GM18907 (cell line): ENCODE data around the gene PMS2.
"Not testable (repeated sequence)": the region's sequence is repeated elsewhere in the genome, so short reads cannot be mapped to it uniquely, and the experiment has no call there.

Experiments used
- ATAC-seq: cut with Tn5 transposase; IDR thresholded peaks from one replicate; pipeline ENCODE4 v1.9.1; 2021; ENCODE audit warnings: mild to moderate bottlenecking, moderate library complexity; ENCODE audit not compliant: unreplicated experiment

PMS2 gene

GRCh38 chr7:6008668-6009611, at the start of gene PMS2, which contains the start of gene AIMP2:
Gene PMS2, minus strand, starts transcription at chr7:6009049. Its CDS starts 30 bp downstream, at chr7:6009019.
Gene AIMP2, plus strand, starts transcription at chr7:6009272. Its CDS starts 92 bp downstream, at chr7:6009364.
- ATAC-seq = peak; percentile 96

GRCh38 chr7:6057316-6058129, 48.7 kb upstream of the PMS2 start:
- no peak for ATAC-seq

- ATAC-seq = no peak
Observed at GRCh38 chr7:6056616-6057015, 47.8 kb upstream of the PMS2 start.

- not testable (repeated sequence) for ATAC-seq
Observed at GRCh38 chr7:6051185-6051584, 42.3 kb upstream of the PMS2 start.

GRCh38 chr7:6049780-6050179, 40.9 kb upstream of the PMS2 start:
- ATAC-seq = no peak

- no peak for ATAC-seq
Observed at GRCh38 chr7:6035686-6036085, 26.8 kb upstream of the PMS2 start.

- ATAC-seq = no peak
Observed at GRCh38 chr7:6035165-6035564, 26.3 kb upstream of the PMS2 start.

- ATAC-seq = no peak
Observed at GRCh38 chr7:6032641-6033040, 23.8 kb upstream of the PMS2 start.

- no peak for ATAC-seq
Observed at GRCh38 chr7:6032167-6032566, 23.3 kb upstream of the PMS2 start.

GRCh38 chr7:6031567-6031966, 22.7 kb upstream of the PMS2 start:
- no peak for ATAC-seq

GRCh38 chr7:6030988-6031387, 22.1 kb upstream of the PMS2 start, which contains the start of gene ANKRD61:
Gene ANKRD61, plus strand, starts transcription at chr7:6031376. Its CDS starts 0 bp downstream, at chr7:6031376.
- no peak for ATAC-seq

- no peak for ATAC-seq
Observed at GRCh38 chr7:6028563-6028962, 19.7 kb upstream of the PMS2 start.

GRCh38 chr7:6027806-6028365, 19.0 kb upstream of the PMS2 start:
- ATAC-seq = no peak

GRCh38 chr7:6026820-6027311, 18.0 kb upstream of the PMS2 start:
- ATAC-seq = peak; percentile 27

GRCh38 chr7:6026011-6026819, 17.4 kb upstream of the PMS2 start:
- peak; percentile 80 for ATAC-seq

- ATAC-seq = no peak
Observed at GRCh38 chr7:6023974-6024435, 15.2 kb upstream of the PMS2 start.

GRCh38 chr7:6022707-6023106, 13.9 kb upstream of the PMS2 start:
- no peak for ATAC-seq

GRCh38 chr7:6020371-6021286, 11.8 kb upstream of the PMS2 start:
- no peak for ATAC-seq

- ATAC-seq = no peak
Observed at GRCh38 chr7:6016653-6016966, 7.8 kb upstream of the PMS2 start.
